H9 (cell line): ENCODE data around the gene PRKCD. TPM values are rescaled to one million over a fixed set of nuclear protein-coding genes. Genes with fewer than 3 reads are reported as not detected.

ENCODE experiments used
- DNase-seq: peaks from one replicate; pipeline ENCODE4 v3.0.0-alpha.2; 2017
- H2AFZ ChIP-seq: one replicate; pipeline ENCODE4 v1.6.1; 2013; ENCODE audit warnings: mild to moderate bottlenecking, low read length, control low read depth, moderate library complexity
- H2AK5ac ChIP-seq: 2 replicates; pipeline ENCODE4 v1.6.1; 2013; ENCODE audit warnings: low read length, control low read depth, mixed read lengths; ENCODE audit not compliant: insufficient read length
- H2BK120ac ChIP-seq: one replicate; pipeline ENCODE4 v1.6.1; 2013; ENCODE audit warnings: low read depth, mild to moderate bottlenecking, low read length, control low read depth, inconsistent platforms; ENCODE audit not compliant: poor library complexity, severe bottlenecking
- H2BK12ac ChIP-seq: 2 replicates; pipeline ENCODE4 v1.6.1; 2013; ENCODE audit warnings: low read length, control low read depth, mixed read lengths, low read depth; ENCODE audit not compliant: insufficient read length
- H2BK15ac ChIP-seq: 2 replicates; pipeline ENCODE4 v1.6.1; 2013; ENCODE audit warnings: low read depth, low read length, control low read depth
- H2BK20ac ChIP-seq: one replicate; pipeline ENCODE4 v1.6.1; 2013; ENCODE audit warnings: low read depth, mild to moderate bottlenecking, low read length, control low read depth, inconsistent platforms; ENCODE audit not compliant: poor library complexity, severe bottlenecking
- H2BK5ac ChIP-seq: 2 replicates; pipeline ENCODE4 v1.6.1; 2013; ENCODE audit warnings: low read length, control low read depth, mixed read lengths; ENCODE audit not compliant: insufficient read length
- H3K14ac ChIP-seq: 2 replicates; pipeline ENCODE4 v1.6.1; 2013; ENCODE audit warnings: low read length, control low read depth; ENCODE audit not compliant: insufficient read depth
- H3K18ac ChIP-seq: 2 replicates; pipeline ENCODE4 v1.6.1; 2013; ENCODE audit warnings: low read depth, mild to moderate bottlenecking, mixed read lengths, low read length, control low read depth; ENCODE audit not compliant: insufficient read length
- H3K23ac ChIP-seq: 2 replicates; pipeline ENCODE4 v1.6.1; 2013; ENCODE audit warnings: low read length, control low read depth, mixed read lengths, low read depth; ENCODE audit not compliant: insufficient read length
- H3K23me2 ChIP-seq: 2 replicates; pipeline ENCODE4 v1.6.1; 2013; ENCODE audit warnings: low read depth, mild to moderate bottlenecking, mixed read lengths, low read length, control low read depth; ENCODE audit not compliant: insufficient read length, poor library complexity, severe bottlenecking
- H3K27ac ChIP-seq: 2 replicates; pipeline ENCODE4 v1.5.1; 2013; ENCODE audit warnings: low read length, control low read depth, mixed read lengths, low read depth; ENCODE audit not compliant: insufficient read length
- H3K27me3 ChIP-seq: 2 replicates; pipeline ENCODE4 v1.6.1; 2013; ENCODE audit warnings: low read length, control low read depth, inconsistent platforms; ENCODE audit not compliant: insufficient read depth
- H3K4ac ChIP-seq: 2 replicates; pipeline ENCODE4 v1.6.1; 2013; ENCODE audit warnings: low read depth, mild to moderate bottlenecking, control low read depth, inconsistent platforms, low read length, moderate library complexity
- H3K4me1 ChIP-seq: 2 replicates; pipeline ENCODE4 v1.6.1; 2013; ENCODE audit warnings: low read length, control low read depth, inconsistent platforms; ENCODE audit not compliant: insufficient read depth
- H3K4me2 ChIP-seq: 2 replicates; pipeline ENCODE4 v1.6.1; 2013; ENCODE audit warnings: low read length, control low read depth, mixed read lengths; ENCODE audit not compliant: insufficient read length, insufficient read depth
- H3K56ac ChIP-seq: 2 replicates; pipeline ENCODE4 v1.6.1; 2013; ENCODE audit warnings: low read depth, mild to moderate bottlenecking, mixed read lengths, low read length, control low read depth; ENCODE audit not compliant: insufficient read length
- H3K79me1 ChIP-seq: 2 replicates; pipeline ENCODE4 v1.6.1; 2013; ENCODE audit warnings: low read depth, mild to moderate bottlenecking, moderate library complexity, low read length, control low read depth, inconsistent platforms; ENCODE audit not compliant: insufficient read depth, poor library complexity, severe bottlenecking
- H3K79me2 ChIP-seq: 2 replicates; pipeline ENCODE4 v1.6.1; 2013; ENCODE audit warnings: low read length, control low read depth, inconsistent platforms; ENCODE audit not compliant: insufficient read depth
- H3K9ac ChIP-seq: 2 replicates; pipeline ENCODE4 v1.6.1; 2013; ENCODE audit warnings: low read length, control low read depth, mixed read lengths; ENCODE audit not compliant: insufficient read length; ENCODE audit errors: extremely low read depth
- H3K9me3 ChIP-seq: one replicate; pipeline ENCODE4 v1.6.1; 2013; ENCODE audit warnings: low read depth, low read length, inconsistent platforms; ENCODE audit not compliant: control insufficient read depth
- H3T11ph ChIP-seq: one replicate; pipeline ENCODE4 v1.6.1; 2013; ENCODE audit warnings: mild to moderate bottlenecking, low read length, control low read depth, inconsistent platforms
- H4K20me1 ChIP-seq: one replicate; pipeline ENCODE4 v1.6.1; 2013; ENCODE audit not compliant: control insufficient read depth, insufficient read length, insufficient read depth
- H4K5ac ChIP-seq: 2 replicates; pipeline ENCODE4 v1.6.1; 2013; ENCODE audit warnings: low read depth, mild to moderate bottlenecking, mixed read lengths, low read length, control low read depth; ENCODE audit not compliant: insufficient read length
- H4K8ac ChIP-seq: replicated peaks from 2 replicates; pipeline ENCODE4 v1.6.1; 2013; ENCODE audit warnings: low read length, control low read depth, mixed read lengths, low read depth; ENCODE audit not compliant: insufficient read length
- H4K91ac ChIP-seq: 2 replicates; pipeline ENCODE4 v1.6.1; 2013; ENCODE audit warnings: low read depth, mild to moderate bottlenecking, moderate library complexity, mixed read lengths, low read length, control low read depth; ENCODE audit not compliant: insufficient read length
- H3K27ac Mint-ChIP-seq, 3 experiments: 2 replicates in 2 of 3; 3 replicates in 1 of 3; pipeline ENCODE4 v1.8.0; 2020 to 2021; ENCODE audit warnings: mixed read lengths in 3 of 3, mild to moderate bottlenecking in 1 of 3, moderate library complexity in 1 of 3
- H3K27me3 Mint-ChIP-seq: 2 replicates; pipeline ENCODE4 v1.8.0; 2021; ENCODE audit warnings: low read depth, mild to moderate bottlenecking, moderate library complexity, mixed read lengths
- H3K36me3 Mint-ChIP-seq, 3 experiments: 2 replicates in 2 of 3; 3 replicates in 1 of 3; pipeline ENCODE4 v1.8.0; 2020 to 2021; ENCODE audit warnings: low read depth in 3 of 3, mixed read lengths in 3 of 3; ENCODE audit not compliant: insufficient read depth in 1 of 3
- H3K4me1 Mint-ChIP-seq, 2 experiments: 2 replicates each; pipeline ENCODE4 v1.8.0; 2020; ENCODE audit warnings: mixed read lengths in 2 of 2
- H3K4me3 Mint-ChIP-seq, 2 experiments: 2 replicates in 1 of 2; 3 replicates in 1 of 2; pipeline ENCODE4 v1.8.0; 2020 to 2021; ENCODE audit warnings: mild to moderate bottlenecking in 2 of 2, mixed read lengths in 2 of 2, moderate library complexity in 1 of 2
- H3K9me3 Mint-ChIP-seq, 2 experiments: 2 replicates in 1 of 2; 3 replicates in 1 of 2; pipeline ENCODE4 v1.8.0; 2020; ENCODE audit warnings: mild to moderate bottlenecking in 2 of 2, mixed read lengths in 2 of 2, moderate library complexity in 1 of 2
- WGBS: extraction: QIAGEN DNeasy Blood & Tissue Kit; methylation state at CpG from one replicate; pipeline ENCODE4 v1.1.7; 2013; ENCODE audit warnings: missing lambda C conversion rate, low lambda C conversion rate, mixed read lengths; ENCODE audit not compliant: insufficient read length; ENCODE audit errors: extremely low coverage; 5-methylcytosine and 5-hydroxymethylcytosine counted together
- total RNA-seq: library from RNA; stranded (reverse); gene quantifications from 2 replicates; pipeline ENCODE4 v1.2.1, GENCODE V29; 2021
- TF ChIP-seq, protein P1 (sequence below): fragments of 200-600 bp; sonication (generic); conservative IDR thresholded peaks from 3 replicates; pipeline ENCODE4 v1.8.0; 2021; ENCODE audit warnings: antibody characterized with exemption, mild to moderate bottlenecking

Gene PRKCD
- total RNA-seq, 1 experiment from 2014 or later: 23.7 TPM

DNA sequence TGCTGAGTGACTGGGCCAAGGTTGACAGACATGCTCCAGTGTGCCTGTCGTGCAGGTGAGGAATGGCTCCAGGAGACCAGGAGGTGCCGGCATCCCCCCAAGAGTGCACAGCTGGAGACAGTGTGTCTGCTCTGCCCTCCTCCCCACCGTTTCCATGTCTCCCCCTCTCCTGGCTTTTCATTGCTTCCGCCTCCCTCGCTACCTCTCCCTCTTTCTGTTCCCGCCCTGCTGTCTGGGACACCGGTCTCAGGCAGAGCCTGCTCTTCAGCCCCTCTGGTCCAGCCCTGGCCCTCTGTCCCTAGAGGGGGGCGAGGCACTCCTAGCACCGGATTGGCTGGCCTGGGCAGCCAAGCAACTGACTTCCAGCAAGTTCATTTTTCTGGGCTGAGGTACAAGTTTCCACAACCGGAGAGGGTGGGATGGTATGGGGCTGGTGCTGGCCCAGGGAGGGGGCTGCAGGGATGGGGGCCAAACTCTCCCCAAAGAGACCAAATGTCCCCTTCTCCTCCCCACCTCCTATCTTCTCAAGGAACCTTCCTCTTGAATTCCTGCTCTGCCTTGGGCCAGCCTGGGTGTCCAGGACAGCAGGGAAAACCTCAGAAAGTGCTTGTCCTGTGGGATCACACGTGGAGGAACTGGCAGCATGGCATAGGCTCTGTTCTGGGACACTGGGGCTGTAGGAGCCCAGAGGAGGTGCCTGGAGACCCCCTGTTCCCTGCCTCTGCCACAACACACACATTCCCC, 32.6 kb downstream of the PRKCD start:
- Histone ChIP-seq H2BK12ac (no peak overlapping the region), H3K4me2 (no peak overlapping the region), H4K8ac (no peak overlapping the region), H4K91ac (no peak overlapping the region), H2BK120ac (no peak overlapping the region), H4K20me1 (no peaks in the 10 kb centered on the region), H3K4ac (no peak overlapping the region), H2AK5ac (no peak overlapping the region), H4K5ac (no peak overlapping the region), H3K27ac (no peak overlapping the region), H3T11ph (no peak overlapping the region), H2BK20ac (no peak overlapping the region), H3K79me1 (no peaks in the 10 kb centered on the region), H3K23ac (no peak overlapping the region), H3K4me1 (no peaks in the 10 kb centered on the region; the same call in 1 of the 2 replicates), H2AFZ (no peak overlapping the region), H3K14ac (no peak overlapping the region), H3K9ac (no peak overlapping the region), H3K18ac (no peak overlapping the region), H3K56ac (no peak overlapping the region), H2BK5ac (no peak overlapping the region), H3K23me2 (no peaks in the 10 kb centered on the region), H2BK15ac (no peak overlapping the region), H3K79me2 (no peaks in the 10 kb centered on the region), H3K27me3 (no peaks in the 10 kb centered on the region), H3K9me3 (no peaks in the 10 kb centered on the region)
- TF ChIP-seq, protein P1, sequence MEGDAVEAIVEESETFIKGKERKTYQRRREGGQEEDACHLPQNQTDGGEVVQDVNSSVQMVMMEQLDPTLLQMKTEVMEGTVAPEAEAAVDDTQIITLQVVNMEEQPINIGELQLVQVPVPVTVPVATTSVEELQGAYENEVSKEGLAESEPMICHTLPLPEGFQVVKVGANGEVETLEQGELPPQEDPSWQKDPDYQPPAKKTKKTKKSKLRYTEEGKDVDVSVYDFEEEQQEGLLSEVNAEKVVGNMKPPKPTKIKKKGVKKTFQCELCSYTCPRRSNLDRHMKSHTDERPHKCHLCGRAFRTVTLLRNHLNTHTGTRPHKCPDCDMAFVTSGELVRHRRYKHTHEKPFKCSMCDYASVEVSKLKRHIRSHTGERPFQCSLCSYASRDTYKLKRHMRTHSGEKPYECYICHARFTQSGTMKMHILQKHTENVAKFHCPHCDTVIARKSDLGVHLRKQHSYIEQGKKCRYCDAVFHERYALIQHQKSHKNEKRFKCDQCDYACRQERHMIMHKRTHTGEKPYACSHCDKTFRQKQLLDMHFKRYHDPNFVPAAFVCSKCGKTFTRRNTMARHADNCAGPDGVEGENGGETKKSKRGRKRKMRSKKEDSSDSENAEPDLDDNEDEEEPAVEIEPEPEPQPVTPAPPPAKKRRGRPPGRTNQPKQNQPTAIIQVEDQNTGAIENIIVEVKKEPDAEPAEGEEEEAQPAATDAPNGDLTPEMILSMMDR: no peak
- DNase-seq: no peak
- Mint-ChIP-seq H3K4me1 (peaks cover 17 to 31% of the 10 kb centered on the region in 2 experiments), H3K27me3 (peaks cover 4% of the 10 kb centered on the region), H3K36me3 (peaks cover 2 to 18% (median 10%) of the 10 kb centered on the region in 3 experiments; a peak in 6 of 7 replicates), H3K27ac (peak overlapping the region in 2 of 3 experiments; percentile 18 to 48; a peak in 2 of 7 replicates), H3K9me3 (no peaks in the 10 kb centered on the region), H3K4me3 (no peak overlapping the region; a peak in 1 of 5 replicates)
- WGBS: no CpG with 5 or more reads among the region's 11 CpGs
